GM18858 (cell line): Measurements from ENCODE around the gene NIM1K.
"Not testable (repeated sequence)": the region's sequence is repeated elsewhere in the genome, so short reads cannot be mapped to it uniquely, and the experiment has no call there.

Experiments
- ATAC-seq: cut with Tn5 transposase; IDR thresholded peaks from one replicate; pipeline ENCODE4 v1.9.1; 2021; ENCODE audit not compliant: unreplicated experiment

Gene NIM1K

GRCh38 chr5:43313035-43313853 lies 121.2 kb downstream of the NIM1K start, which contains the start of gene HMGCS1:
HMGCS1 (minus strand) TSS chr5:43313412; CDS start chr5:43298965, 14,447 bp downstream.
- ATAC-seq = peak; percentile 93

- no peak for ATAC-seq
These were observed 121.9 kb downstream of the NIM1K start for GRCh38 chr5:43313854-43314457.

GRCh38 chr5:43314724-43315123 lies 122.7 kb downstream of the NIM1K start:
- ATAC-seq = no peak

GRCh38 chr5:43315263-43315662 lies 123.2 kb downstream of the NIM1K start:
- ATAC-seq = no peak

GRCh38 chr5:43315682-43316081 lies 123.7 kb downstream of the NIM1K start:
- ATAC-seq = no peak

GRCh38 chr5:43316421-43316820 lies 124.4 kb downstream of the NIM1K start:
- ATAC-seq = no peak

GRCh38 chr5:43320846-43321245 lies 128.8 kb downstream of the NIM1K start:
- ATAC-seq = no peak

GRCh38 chr5:43323488-43323887 lies 131.5 kb downstream of the NIM1K start:
- ATAC-seq = not testable (repeated sequence)

GRCh38 chr5:43325624-43326023 lies 133.6 kb downstream of the NIM1K start:
- ATAC-seq = not testable (repeated sequence)
